ENCODE results near the gene DENND2C.
"Not testable (repeated sequence)": the region's sequence is repeated elsewhere in the genome, so short reads cannot be mapped to it uniquely, and the experiment has no call there.

- not testable (repeated sequence) for TF ChIP-seq EZH2phosphoT487, CTCF (IDR thresholded peaks at IDR 0.05)
Measured at GRCh38 chr1:114562978-114563510, 106.8 kb downstream of the DENND2C start.

All from neural progenitor cell (in vitro differentiated cells).